A549 treated with DMSO at 1 μM for 4 hours (cell line): ENCODE measurements around the gene MEI4. TPM values are rescaled to one million over a fixed set of nuclear protein-coding genes. Genes with fewer than 3 reads are reported as not detected.

ENCODE experiments used
- total RNA-seq: library from RNA; stranded (reverse); fragments of 200-300 nt; extraction: Qiagen RNA extraction; gene quantifications from 5 replicates; pipeline ENCODE4 v1.2.3, GENCODE V29; 2022; ENCODE audit warnings: low read depth

Gene MEI4
- not detected in 5 replicates for total RNA-seq

GRCh38 chr6:77652739-77653138 lies at the start of gene MEI4:
Gene MEI4, plus strand, starts transcription at chr6:77653039. Its CDS starts 37,633 bp downstream, at chr6:77690672.

Other genes starting within 250 kb of the MEI4 start
- 0.03 to 0.07 TPM in 2 of 5 replicates, not detected in the others for gene HTR1B, start 189.5 kb upstream of the MEI4 start, total RNA-seq